H1 (cell line): ENCODE data around the gene DNAAF5. TPM values are rescaled to one million over a fixed set of nuclear protein-coding genes. Genes with fewer than 3 reads are reported as not detected.

Experiments used
- CTCF ChIA-PET: fragments of 300-600 bp; sonication (Branson Sonifier 250); formaldehyde crosslinking; loops from one replicate; lab custom pipeline; 2021; ENCODE audit not compliant: partially characterized antibody; lab: Charles Lee
- POLR2A ChIA-PET: fragments of 300-600 bp; sonication (Branson Sonifier 250); formaldehyde crosslinking; loops from one replicate; lab custom pipeline; 2021; ENCODE audit warnings: inconsistent platforms; ENCODE audit not compliant: partially characterized antibody; lab: Charles Lee
- DNase-seq, 2 experiments: peaks; one replicate each; pipeline versions ENCODE4 v3.0.0 to v3.0.0-alpha.2; 2010 to 2022; ENCODE audit warnings: low spot score in 2 of 2, low read depth in 1 of 2, mixed read lengths in 1 of 2
- FAIRE-seq: peaks from 2 replicates; lab custom pipeline; 2011; peaks lifted over from hg19 to GRCh38; lab: Jason Lieb, UNC
- H2AFZ ChIP-seq: 2 replicates; pipeline ENCODE4 v1.8.1; 2012; ENCODE audit warnings: low read length, inconsistent platforms
- H2AK5ac ChIP-seq: 2 replicates; pipeline ENCODE4 v1.6.1; 2013; ENCODE audit warnings: low read depth, low read length
- H2BK120ac ChIP-seq: replicated peaks from 2 replicates; pipeline ENCODE3; 2013; ENCODE audit warnings: low read depth, low read length, inconsistent platforms
- H2BK12ac ChIP-seq: 2 replicates; pipeline ENCODE4 v1.6.1; 2013; ENCODE audit warnings: low read depth, low read length
- H2BK15ac ChIP-seq: 2 replicates; pipeline ENCODE4 v1.6.1; 2013; ENCODE audit warnings: low read length
- H2BK20ac ChIP-seq: 2 replicates; pipeline ENCODE4 v1.6.1; 2013; ENCODE audit warnings: low read length
- H2BK5ac ChIP-seq: 2 replicates; pipeline ENCODE4 v1.6.1; 2013; ENCODE audit warnings: low read depth, low read length
- H3K14ac ChIP-seq: 2 replicates; pipeline ENCODE4 v1.6.1; 2013; ENCODE audit warnings: inconsistent platforms; ENCODE audit not compliant: insufficient read length
- H3K18ac ChIP-seq: 2 replicates; pipeline ENCODE4 v1.6.1; 2013; ENCODE audit warnings: low read length; ENCODE audit errors: extremely low read depth
- H3K23ac ChIP-seq: 2 replicates; pipeline ENCODE4 v1.6.1; 2013; ENCODE audit warnings: inconsistent platforms; ENCODE audit not compliant: insufficient read length
- H3K23me2 ChIP-seq: 2 replicates; pipeline ENCODE4 v1.6.1; 2013; ENCODE audit warnings: low read depth, low read length
- H3K27ac ChIP-seq: 2 replicates; pipeline ENCODE4 v1.6.1; 2011; ENCODE audit warnings: low read depth, low read length, inconsistent platforms
- H3K27me3 ChIP-seq, 4 experiments: replicated peaks in 1 of 4; 1 replicate in 1 of 4; 2 replicates in 3 of 4; pipeline versions ENCODE4 v1.6.1 to v1.8.1; 2011 to 2013; ENCODE audit warnings: low read length in 3 of 4, mild to moderate bottlenecking in 3 of 4, inconsistent platforms in 2 of 4, mixed read lengths in 2 of 4, moderate library complexity in 1 of 4; ENCODE audit not compliant: control insufficient read depth in 3 of 4, insufficient read depth in 3 of 4; ENCODE audit errors: extremely low read depth in 1 of 4
- H3K36me3 ChIP-seq, 4 experiments: 2 replicates each; pipeline versions ENCODE4 v1.6.1 to v1.8.1; 2011 to 2013; ENCODE audit warnings: mild to moderate bottlenecking in 4 of 4, low read length in 3 of 4, moderate library complexity in 2 of 4, control low read depth in 1 of 4, inconsistent platforms in 1 of 4; ENCODE audit not compliant: insufficient read depth in 4 of 4, control insufficient read depth in 2 of 4
- H3K4ac ChIP-seq: replicated peaks from 2 replicates; pipeline ENCODE3; 2013; ENCODE audit warnings: low read length, low read depth, mixed read lengths, inconsistent platforms; ENCODE audit not compliant: insufficient read length
- H3K4me1 ChIP-seq, 4 experiments: replicated peaks in 1 of 4; 1 replicate in 1 of 4; 2 replicates in 3 of 4; pipeline versions ENCODE4 v1.6.1 to v1.8.1; 2011 to 2013; ENCODE audit warnings: low read length in 3 of 4, inconsistent platforms in 2 of 4, mixed read lengths in 1 of 4; ENCODE audit not compliant: insufficient read depth in 4 of 4, control insufficient read depth in 3 of 4
- H3K4me2 ChIP-seq, 2 experiments: 2 replicates each; pipeline versions ENCODE4 v1.6.1 to v1.8.1; 2011 to 2013; ENCODE audit warnings: low read depth in 2 of 2, low read length in 2 of 2, control low read depth in 1 of 2, inconsistent platforms in 1 of 2, mild to moderate bottlenecking in 1 of 2; ENCODE audit not compliant: insufficient read depth in 1 of 2
- H3K4me3 ChIP-seq, 4 experiments: fragments of 200-600, 300-600 bp in 1 of 4; sonication (generic), shearing (Covaris generic), sonication (Bioruptor Twin) in 1 of 4; 2 replicates each; pipeline versions ENCODE4 v1.5.1 to v1.8.1; 2011 to 2016; ENCODE audit warnings: low read length in 4 of 4, low read depth in 3 of 4, control low read depth in 2 of 4, inconsistent platforms in 2 of 4, mild to moderate bottlenecking in 2 of 4, mixed read lengths in 1 of 4, moderate library complexity in 1 of 4; ENCODE audit not compliant: insufficient read depth in 2 of 4; ENCODE audit errors: extremely low read depth in 1 of 4
- H3K56ac ChIP-seq: replicated peaks from 2 replicates; pipeline ENCODE3; 2013; ENCODE audit warnings: low read depth, mild to moderate bottlenecking, mixed read lengths, low read length, inconsistent platforms; ENCODE audit not compliant: insufficient read length
- H3K79me1 ChIP-seq: 2 replicates; pipeline ENCODE4 v1.6.1; 2013; ENCODE audit warnings: low read depth, low read length, control low read depth
- H3K79me2 ChIP-seq, 2 experiments: 2 replicates each; pipeline versions ENCODE4 v1.6.1 to v1.8.1; 2012 to 2013; ENCODE audit warnings: low read length in 2 of 2, mild to moderate bottlenecking in 2 of 2, inconsistent platforms in 1 of 2; ENCODE audit not compliant: insufficient read depth in 2 of 2, control insufficient read depth in 1 of 2
- H3K9ac ChIP-seq, 4 experiments: replicated peaks in 1 of 4; 1 replicate in 1 of 4; 2 replicates in 3 of 4; pipeline versions ENCODE4 v1.6.1 to v1.8.1; 2011 to 2013; ENCODE audit warnings: low read depth in 3 of 4, low read length in 3 of 4, control low read depth in 2 of 4, mild to moderate bottlenecking in 2 of 4, moderate library complexity in 2 of 4, inconsistent platforms in 1 of 4; ENCODE audit errors: extremely low read depth in 1 of 4
- H3K9me3 ChIP-seq, 2 experiments: 2 replicates each; pipeline versions ENCODE4 v1.6.1 to v1.8.1; 2012 to 2013; ENCODE audit warnings: mild to moderate bottlenecking in 2 of 2, moderate library complexity in 2 of 2, control low read depth in 1 of 2, inconsistent platforms in 1 of 2, low read depth in 1 of 2, low read length in 1 of 2, mixed read lengths in 1 of 2; ENCODE audit not compliant: insufficient read depth in 2 of 2
- H4K20me1 ChIP-seq, 2 experiments: replicated peaks in 1 of 2; 2 replicates each; pipeline versions ENCODE3 to v1.8.1; 2011 to 2013; ENCODE audit warnings: inconsistent platforms in 2 of 2, low read length in 2 of 2, mild to moderate bottlenecking in 1 of 2; ENCODE audit not compliant: insufficient read depth in 2 of 2, control insufficient read depth in 1 of 2
- H4K5ac ChIP-seq: 2 replicates; pipeline ENCODE4 v1.6.1; 2013; ENCODE audit warnings: low read length, low read depth, mixed read lengths, inconsistent platforms; ENCODE audit not compliant: insufficient read length
- H4K8ac ChIP-seq: 2 replicates; pipeline ENCODE4 v1.8.0; 2013; ENCODE audit warnings: mild to moderate bottlenecking, moderate library complexity, low read length, inconsistent platforms; ENCODE audit not compliant: insufficient read depth; ENCODE audit errors: extremely low read depth
- H4K91ac ChIP-seq: replicated peaks from 2 replicates; pipeline ENCODE3; 2013; ENCODE audit warnings: low read length, mixed read lengths, inconsistent platforms; ENCODE audit not compliant: insufficient read length
- FOSL1 ChIP-seq: IDR thresholded peaks from 2 replicates; pipeline ENCODE4 v1.6.1; 2011; ENCODE audit warnings: mild to moderate bottlenecking, low read depth, low read length, moderate library complexity; ENCODE audit not compliant: insufficient read depth
- HDAC2 ChIP-seq, 2 experiments: fragments of 300-600 bp in 1 of 2; sonication (generic) in 1 of 2; IDR thresholded peaks; 2 replicates each; pipeline ENCODE4 v1.6.1; 2011 to 2012; ENCODE audit warnings: low read depth in 2 of 2, low read length in 2 of 2, mild to moderate bottlenecking in 2 of 2, moderate library complexity in 2 of 2, borderline replicate concordance in 1 of 2, inconsistent platforms in 1 of 2
- SIN3A ChIP-seq, 2 experiments: IDR thresholded peaks in 1 of 2; conservative IDR thresholded peaks in 1 of 2; 2 replicates each; pipeline ENCODE4 v1.6.1; 2011 to 2012; ENCODE audit warnings: low read length in 2 of 2, improper control_type of control experiment in 1 of 2, low read depth in 1 of 2, mild to moderate bottlenecking in 1 of 2
- WGBS, 2 experiments: shearing (Covaris generic) in 1 of 2; methylation state at CpG; one replicate each; pipeline versions ENCODE4 v1.1.6 to v1.1.7; 2013 to 2015; ENCODE audit warnings: low lambda C conversion rate in 2 of 2, mixed read lengths in 2 of 2, inconsistent platforms in 1 of 2, low coverage in 1 of 2, missing lambda C conversion rate in 1 of 2; ENCODE audit not compliant: insufficient replicate concordance in 2 of 2, insufficient coverage in 1 of 2, insufficient read length in 1 of 2; ENCODE audit errors: extremely low coverage in 1 of 2, missing lambda C conversion rate in 1 of 2; 5-methylcytosine and 5-hydroxymethylcytosine counted together
- polyA plus RNA-seq, 7 experiments: library from polyadenylated mRNA; depleted of rRNA in 3 of 7; stranded (reverse) in 5 of 7; unstranded in 2 of 7; fragments of >200 nt in 5 of 7; fragments of 200-250 nt in 2 of 7; gene quantifications; 1 replicate in 5 of 7; 2 replicates in 1 of 7; 4 replicates in 1 of 7; pipeline versions ENCODE4 v1.2.1 to v1.2.3, GENCODE V29; 2011 to 2013; ENCODE audit warnings: missing spikeins in 2 of 7, mixed read lengths in 2 of 7
- total RNA-seq: library from RNA; stranded (reverse); fragmentation: NEBNext Ultra II Directional; extraction: Animal tissue kit (Norgen Biotek cat#: 25700); gene quantifications from 2 replicates; pipeline ENCODE4 v1.2.1, GENCODE V29; 2021

Gene DNAAF5
- total and polyA plus RNA-seq, 2 of the 8 experiments (the other 6 are each of a cell fraction or from before 2014, with no cell fraction given) = 55.1 to 95.9 TPM

DNA sequence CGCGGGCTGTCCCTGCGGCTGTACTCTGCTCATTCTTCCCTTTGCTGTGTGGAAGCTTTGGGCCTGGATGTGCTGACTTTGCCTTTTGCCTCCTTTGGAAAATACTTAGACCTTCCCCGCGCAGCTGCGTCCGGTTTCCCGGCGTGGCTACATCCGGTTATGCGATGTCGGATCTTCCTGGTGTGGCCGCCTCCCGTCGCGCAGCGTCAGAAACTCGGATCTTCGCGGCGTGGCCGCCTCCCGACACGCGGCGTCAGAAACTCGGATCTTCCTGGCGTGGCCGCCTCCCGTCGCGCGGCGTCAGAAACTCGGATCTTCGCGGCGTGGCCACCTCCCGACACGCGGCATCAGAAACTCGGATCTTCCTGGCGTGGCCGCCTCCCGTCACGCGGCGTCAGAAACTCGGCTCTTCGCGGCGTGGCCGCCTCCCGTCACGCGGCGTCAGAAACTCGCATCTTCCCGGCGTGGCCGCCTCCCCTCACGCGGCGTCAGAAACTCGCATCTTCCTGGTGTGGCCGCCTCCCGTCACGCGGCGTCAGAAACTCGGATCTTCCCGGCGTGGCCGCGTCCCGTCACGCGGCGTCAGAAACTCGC lies 55.5 kb downstream of the DNAAF5 start:
- 92% methylated on average over 37 of the region's 80 CpGs; no CpG with 5 or more reads in 1 of the 2 experiments for WGBS, 2 experiments
- H2BK120ac ChIP-seq = no peak overlapping the region
- H4K5ac ChIP-seq = no peak overlapping the region
- H3K18ac ChIP-seq = no peak overlapping the region
- H2AK5ac ChIP-seq = no peak overlapping the region
- H2BK5ac ChIP-seq = no peak overlapping the region
- H3K79me1 ChIP-seq = no peaks in the 10 kb centered on the region; the same call in 1 of the 2 replicates
- H3K4ac ChIP-seq = no peak overlapping the region
- no peak overlapping the region for H3K23ac ChIP-seq
- no peak overlapping the region for H2BK12ac ChIP-seq
- TF ChIP-seq SIN3A (conservative IDR thresholded peaks at IDR 0.05 in 1 of 2, IDR thresholded peaks at IDR 0.05 in 1 of 2; ENCODE audit: low read depth in 1 of 2, low read length in 2 of 2) (no peak), HDAC2 (IDR thresholded peaks at IDR 0.05; ENCODE audit: borderline replicate concordance in 1 of 2, low read depth in 2 of 2, low read length in 2 of 2) (no peak), FOSL1 (no peak)
- H3K27me3 ChIP-seq = no peaks in the 10 kb centered on the region
- H2BK20ac ChIP-seq = no peak overlapping the region
- H3K4me3 ChIP-seq = no peak overlapping the region
- no peak overlapping the region for H3K4me2 ChIP-seq
- no peak overlapping the region for H2BK15ac ChIP-seq
- ChIA-PET CTCF (interaction anchor here (0.8 to 0.9 kb wide), 4 partner anchors 91 to 487 kb away, joined by 3 to 4 read pairs (median 4); no protein-coding TSS in a partner anchor), POLR2A (no interaction called here)
- H4K8ac ChIP-seq = no peak overlapping the region
- FAIRE-seq (no peak), DNase-seq (no peak)
- H3K9me3 ChIP-seq = no peaks in the 10 kb centered on the region
- no peak overlapping the region for H4K91ac ChIP-seq
- no peak overlapping the region for H3K27ac ChIP-seq
- peaks cover 0 to 4% of the 10 kb centered on the region in 2 experiments for H4K20me1 ChIP-seq
- no peaks in the 10 kb centered on the region for H3K23me2 ChIP-seq
- no peaks in the 10 kb centered on the region for H3K79me2 ChIP-seq
- H3K4me1 ChIP-seq = no peaks in the 10 kb centered on the region
- H3K36me3 ChIP-seq = peaks cover 12 to 50% (median 20%) of the 10 kb centered on the region in 4 experiments; a peak in 7 of 8 replicates
- no peak overlapping the region for H2AFZ ChIP-seq
- H3K9ac ChIP-seq = no peak overlapping the region
- H3K14ac ChIP-seq = no peak overlapping the region
- H3K56ac ChIP-seq = no peak overlapping the region
